Parathyroid adenoma (tissue), 2 donors: Measurements from ENCODE around the gene CITED1.

ENCODE experiments used
- H2AFZ ChIP-seq: fragments of 300-600 bp; sonication (generic); one replicate; pipeline ENCODE4 v1.7.0; 2017; ENCODE audit warnings: antibody characterized with exemption, mild to moderate bottlenecking
- H3K27ac ChIP-seq: fragments of 300-600 bp; sonication (generic); one replicate; pipeline ENCODE4 v1.7.0; 2017
- H3K27me3 ChIP-seq: fragments of 300-600 bp; sonication (generic); one replicate; pipeline ENCODE4 v1.7.0; 2017; ENCODE audit warnings: low read length; ENCODE audit not compliant: control insufficient read depth, insufficient read depth
- H3K36me3 ChIP-seq: fragments of 300-600 bp; sonication (generic); one replicate; pipeline ENCODE4 v1.7.0; 2017; ENCODE audit warnings: low read length; ENCODE audit not compliant: control insufficient read depth, insufficient read depth
- H3K4me1 ChIP-seq: fragments of 300-600 bp; sonication (generic); one replicate; pipeline ENCODE4 v1.7.0; 2017; ENCODE audit warnings: control low read depth
- H3K4me2 ChIP-seq: fragments of 300-600 bp; sonication (generic); one replicate; pipeline ENCODE4 v1.7.0; 2017; ENCODE audit warnings: low read length
- H3K4me3 ChIP-seq: fragments of 300-600 bp; sonication (generic); one replicate; pipeline ENCODE4 v1.7.0; 2017; ENCODE audit warnings: low read depth, low read length
- H3K79me2 ChIP-seq: fragments of 300-600 bp; sonication (generic); one replicate; pipeline ENCODE4 v1.7.0; 2017; ENCODE audit warnings: control low read depth
- H3K9ac ChIP-seq: fragments of 300-600 bp; sonication (generic); one replicate; pipeline ENCODE4 v1.7.0; 2017; ENCODE audit warnings: mild to moderate bottlenecking
- H3K9me3 ChIP-seq: fragments of 300-600 bp; sonication (generic); one replicate; pipeline ENCODE4 v1.7.0; 2017; ENCODE audit warnings: low read length; ENCODE audit not compliant: control insufficient read depth
- TF ChIP-seq, protein P1 (sequence below): fragments of 300-600 bp; sonication (generic); IDR thresholded peaks from one replicate; pipeline ENCODE4 v1.7.0; 2017; ENCODE audit warnings: antibody characterized with exemption, mild to moderate bottlenecking
- donor health status: primary hyperparathyroidism.

Gene CITED1

DNA sequence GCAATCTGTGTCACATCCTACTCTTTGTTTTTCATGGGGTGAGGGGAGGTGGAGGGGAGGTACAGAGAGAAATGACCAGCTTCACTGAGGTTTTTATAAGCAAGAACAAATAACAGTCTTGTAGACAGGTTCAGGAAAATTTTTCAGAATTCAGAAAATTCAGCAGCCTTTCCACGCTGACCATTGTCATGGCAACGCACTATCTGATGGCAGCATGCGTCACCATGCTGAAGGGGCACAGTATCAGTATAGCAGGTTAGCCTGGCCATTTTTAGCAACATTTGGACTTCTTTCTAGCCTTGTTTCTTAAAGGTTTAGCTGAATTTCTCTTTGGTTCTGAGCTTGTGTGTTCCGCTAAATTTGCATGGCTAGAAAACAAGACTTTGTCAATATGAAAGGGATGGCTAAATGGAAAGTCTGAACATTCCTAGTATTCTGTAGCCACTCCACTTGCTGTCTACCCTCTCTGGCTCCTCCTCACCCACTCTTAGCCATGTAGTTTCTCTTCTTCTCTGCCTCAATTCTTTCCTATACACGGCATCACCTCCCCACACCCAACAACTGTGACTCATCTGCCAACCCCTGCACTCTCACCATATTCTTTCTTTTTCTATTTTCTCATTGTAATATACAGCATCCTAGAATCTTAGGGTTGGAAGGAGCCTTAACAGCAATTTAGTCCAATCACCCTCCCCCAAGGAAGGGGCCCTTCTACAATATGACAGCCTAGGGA lies 42.7 kb upstream of the CITED1 start:
- no peaks in the 10 kb centered on the region for H3K79me2 ChIP-seq
- TF ChIP-seq, protein P1, sequence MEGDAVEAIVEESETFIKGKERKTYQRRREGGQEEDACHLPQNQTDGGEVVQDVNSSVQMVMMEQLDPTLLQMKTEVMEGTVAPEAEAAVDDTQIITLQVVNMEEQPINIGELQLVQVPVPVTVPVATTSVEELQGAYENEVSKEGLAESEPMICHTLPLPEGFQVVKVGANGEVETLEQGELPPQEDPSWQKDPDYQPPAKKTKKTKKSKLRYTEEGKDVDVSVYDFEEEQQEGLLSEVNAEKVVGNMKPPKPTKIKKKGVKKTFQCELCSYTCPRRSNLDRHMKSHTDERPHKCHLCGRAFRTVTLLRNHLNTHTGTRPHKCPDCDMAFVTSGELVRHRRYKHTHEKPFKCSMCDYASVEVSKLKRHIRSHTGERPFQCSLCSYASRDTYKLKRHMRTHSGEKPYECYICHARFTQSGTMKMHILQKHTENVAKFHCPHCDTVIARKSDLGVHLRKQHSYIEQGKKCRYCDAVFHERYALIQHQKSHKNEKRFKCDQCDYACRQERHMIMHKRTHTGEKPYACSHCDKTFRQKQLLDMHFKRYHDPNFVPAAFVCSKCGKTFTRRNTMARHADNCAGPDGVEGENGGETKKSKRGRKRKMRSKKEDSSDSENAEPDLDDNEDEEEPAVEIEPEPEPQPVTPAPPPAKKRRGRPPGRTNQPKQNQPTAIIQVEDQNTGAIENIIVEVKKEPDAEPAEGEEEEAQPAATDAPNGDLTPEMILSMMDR: no peak
- no peaks in the 10 kb centered on the region for H3K27me3 ChIP-seq
- no peaks in the 10 kb centered on the region for H3K36me3 ChIP-seq
- H3K9ac ChIP-seq: no peak overlapping the region
- no peak overlapping the region for H3K27ac ChIP-seq
- H2AFZ ChIP-seq: no peak overlapping the region
- no peaks in the 10 kb centered on the region for H3K4me1 ChIP-seq
- no peak overlapping the region for H3K4me3 ChIP-seq
- no peak overlapping the region for H3K4me2 ChIP-seq
- H3K9me3 ChIP-seq: no peaks in the 10 kb centered on the region

DNA sequence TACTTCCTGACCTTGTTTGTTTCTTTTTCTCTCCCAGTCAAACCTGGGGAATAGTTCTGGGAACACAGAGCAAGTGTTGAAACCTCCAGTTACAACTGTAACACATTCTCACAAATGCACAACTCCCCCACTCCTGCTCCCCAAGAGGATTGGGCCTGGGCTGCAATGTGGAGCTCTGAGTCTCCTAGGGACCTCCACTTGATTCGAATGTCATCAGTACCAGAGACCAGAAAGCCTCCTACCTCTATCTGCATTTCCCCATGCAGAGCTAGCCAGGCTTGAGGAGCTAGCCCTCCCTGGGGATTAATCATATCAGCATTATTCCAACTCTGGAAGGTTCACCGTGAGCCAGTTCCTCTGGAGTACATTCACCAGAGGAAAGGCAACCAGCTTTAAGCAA lies 41.7 kb upstream of the CITED1 start:
- no peaks in the 10 kb centered on the region for H3K4me1 ChIP-seq
- no peak overlapping the region for H3K9ac ChIP-seq
- H3K79me2 ChIP-seq: no peaks in the 10 kb centered on the region
- H3K27ac ChIP-seq: no peak overlapping the region
- no peaks in the 10 kb centered on the region for H3K27me3 ChIP-seq
- no peak overlapping the region for H2AFZ ChIP-seq
- no peak overlapping the region for H3K4me2 ChIP-seq
- no peak overlapping the region for H3K4me3 ChIP-seq
- H3K36me3 ChIP-seq: no peaks in the 10 kb centered on the region
- H3K9me3 ChIP-seq: no peaks in the 10 kb centered on the region
- TF ChIP-seq, protein P1: no peak

DNA sequence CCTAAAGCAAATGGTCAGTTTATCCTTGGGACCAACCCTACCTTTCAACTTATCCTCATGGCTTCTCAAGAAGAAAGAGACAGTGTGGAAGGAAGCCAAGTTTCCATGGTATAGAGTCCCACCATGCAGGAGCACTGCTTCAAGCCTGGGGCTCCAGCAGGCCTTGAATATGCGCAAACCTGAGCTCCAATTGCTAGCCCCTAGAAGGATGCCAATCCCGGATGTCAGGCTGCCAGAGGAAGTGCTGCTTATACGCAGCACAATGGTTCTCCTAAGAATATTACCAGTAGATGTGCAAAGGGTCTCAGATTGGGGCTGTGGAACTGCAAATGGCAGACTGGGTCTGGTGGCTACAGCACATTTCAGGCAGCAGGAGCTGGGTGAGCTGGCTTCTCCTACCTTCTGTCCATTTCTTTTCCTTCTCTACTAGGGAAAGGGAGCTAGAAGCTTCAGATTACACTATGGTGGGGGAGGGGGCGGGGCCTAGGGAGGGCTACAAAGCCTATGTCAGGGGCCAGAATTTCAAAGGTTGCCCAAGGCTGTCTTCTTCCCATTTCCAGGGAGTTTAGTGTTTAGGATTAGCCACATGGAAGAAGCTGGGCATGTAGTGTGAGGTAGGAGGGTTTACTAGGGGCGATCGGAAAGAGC lies 40.7 kb upstream of the CITED1 start:
- TF ChIP-seq, protein P1: no peak
- no peak overlapping the region for H2AFZ ChIP-seq
- no peaks in the 10 kb centered on the region for H3K36me3 ChIP-seq

DNA sequence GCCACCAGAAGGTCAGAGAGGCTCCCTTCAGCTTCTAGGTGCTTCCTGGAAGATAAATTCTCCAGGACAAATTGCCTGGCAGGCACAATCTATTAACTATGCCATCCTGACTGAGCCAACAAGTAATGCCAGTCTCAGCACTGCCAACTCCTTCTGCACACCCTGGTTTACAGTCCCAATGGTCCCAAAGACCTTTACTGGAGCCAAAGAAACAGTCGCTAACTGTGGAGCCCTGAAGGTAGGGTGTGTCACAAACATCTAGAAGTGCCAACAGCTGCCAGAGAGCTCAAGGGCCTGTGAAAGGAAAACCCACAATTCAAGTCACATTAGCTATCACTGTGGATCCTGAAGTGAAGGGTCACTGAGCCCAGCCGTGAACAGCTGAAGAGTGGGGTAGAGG lies 34.9 kb upstream of the CITED1 start:
- no peaks in the 10 kb centered on the region for H3K27me3 ChIP-seq
- H3K27ac ChIP-seq: no peak overlapping the region
- no peaks in the 10 kb centered on the region for H3K4me1 ChIP-seq
- no peaks in the 10 kb centered on the region for H3K36me3 ChIP-seq
- H3K9ac ChIP-seq: no peak overlapping the region
- H3K4me3 ChIP-seq: no peak overlapping the region
- H2AFZ ChIP-seq: no peak overlapping the region
- H3K79me2 ChIP-seq: no peaks in the 10 kb centered on the region
- TF ChIP-seq, protein P1: no peak
- no peak overlapping the region for H3K4me2 ChIP-seq
- H3K9me3 ChIP-seq: no peaks in the 10 kb centered on the region

More for the DNA sequence above, 40.7 kb upstream of the CITED1 start:
- Histone ChIP-seq H3K79me2 (no peaks in the 10 kb centered on the region), H3K4me3 (no peak overlapping the region), H3K9ac (no peak overlapping the region), H3K9me3 (no peaks in the 10 kb centered on the region), H3K27ac (no peak overlapping the region), H3K27me3 (no peaks in the 10 kb centered on the region), H3K4me1 (no peaks in the 10 kb centered on the region), H3K4me2 (no peak overlapping the region)
